GM19043 (cell line): ENCODE data around the gene CLMN.
"Not testable (repeated sequence)": the region's sequence is repeated elsewhere in the genome, so short reads cannot be mapped to it uniquely, and the experiment has no call there.

Source experiments
- ATAC-seq: cut with Tn5 transposase; IDR thresholded peaks from one replicate; pipeline ENCODE4 v1.9.1; 2021; ENCODE audit warnings: low read depth; ENCODE audit not compliant: unreplicated experiment

CLMN gene

DNA sequence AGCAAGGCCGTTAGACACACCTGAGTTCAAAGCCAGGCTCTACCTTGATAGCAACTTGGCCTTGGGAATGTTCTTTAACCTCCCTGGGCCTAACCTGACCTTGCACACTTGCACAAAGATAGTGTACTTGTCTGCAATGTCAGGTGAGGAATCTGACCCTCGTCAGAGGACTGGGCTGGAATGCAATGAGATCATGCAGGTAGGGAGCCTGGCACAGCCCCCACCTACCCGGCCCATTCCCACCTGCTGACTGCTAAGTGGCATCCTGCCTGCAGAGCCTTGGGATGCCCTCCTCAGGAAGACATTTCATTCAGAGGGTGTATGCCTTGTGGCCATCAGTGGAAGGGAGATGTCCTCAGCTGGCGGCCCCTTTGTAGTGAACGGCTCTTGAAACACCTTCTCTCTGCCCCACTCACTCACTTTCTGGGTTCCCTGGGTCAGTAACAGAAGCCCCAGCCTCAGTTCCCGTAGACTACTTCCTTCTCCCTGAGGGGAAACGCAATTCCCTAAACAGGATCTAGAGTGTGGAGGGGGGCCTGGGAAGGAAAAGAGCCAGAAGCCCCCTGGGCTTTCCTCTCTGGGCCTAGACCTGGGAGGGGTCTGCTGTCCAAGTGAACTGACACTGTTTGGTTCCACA lies 94.3 kb downstream of the CLMN start:
- ATAC-seq, result no peak

DNA sequence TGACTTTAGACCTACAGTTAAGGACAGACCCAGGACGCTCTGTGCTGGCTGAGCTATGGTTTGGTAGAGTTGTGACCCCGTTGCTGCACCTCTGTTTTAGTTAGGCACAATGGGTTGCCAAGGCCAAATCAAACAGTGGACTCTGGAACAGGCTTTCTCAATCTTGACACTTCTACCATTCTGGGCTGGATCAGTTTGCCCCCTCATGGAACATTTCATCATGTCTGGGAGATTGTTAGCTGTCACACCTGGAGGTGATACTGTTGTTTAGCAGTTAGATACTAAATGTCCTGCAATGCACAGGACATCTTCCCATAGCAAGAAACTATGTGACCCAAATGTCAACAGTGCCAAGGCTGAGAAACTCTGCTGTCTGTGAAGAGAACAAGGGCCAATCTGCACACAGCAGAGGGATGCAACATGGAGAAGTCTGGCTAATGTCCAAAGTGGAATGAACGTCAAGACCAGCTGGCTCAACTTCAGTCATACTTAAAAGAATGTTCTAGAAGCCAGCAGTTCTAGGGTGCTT lies 96.8 kb downstream of the CLMN start:
- ATAC-seq, result no peak

DNA sequence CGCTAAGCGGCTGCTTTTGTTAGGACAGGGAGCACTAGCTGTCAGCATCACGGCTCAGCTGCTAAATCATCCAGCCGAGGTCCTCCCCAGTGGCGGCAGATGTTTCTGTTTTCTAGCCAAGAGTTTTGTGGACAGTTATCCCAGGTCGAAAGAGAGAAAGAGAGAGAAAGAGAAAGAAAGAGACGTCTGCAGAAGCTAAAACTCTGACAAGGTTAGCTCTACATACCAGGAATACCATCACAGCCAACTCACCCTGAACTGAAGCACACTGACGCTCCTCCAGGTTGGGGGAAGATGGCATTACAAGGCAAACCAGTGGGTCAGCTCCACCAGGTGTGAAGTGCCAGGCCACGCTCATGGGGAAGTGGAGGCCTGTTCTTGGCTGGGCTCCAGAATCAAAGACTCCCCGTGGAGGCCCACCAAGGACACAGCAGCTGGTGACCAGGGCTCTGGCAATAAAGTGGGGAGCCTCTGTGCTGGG lies 97.5 kb downstream of the CLMN start:
- no peak for ATAC-seq

DNA sequence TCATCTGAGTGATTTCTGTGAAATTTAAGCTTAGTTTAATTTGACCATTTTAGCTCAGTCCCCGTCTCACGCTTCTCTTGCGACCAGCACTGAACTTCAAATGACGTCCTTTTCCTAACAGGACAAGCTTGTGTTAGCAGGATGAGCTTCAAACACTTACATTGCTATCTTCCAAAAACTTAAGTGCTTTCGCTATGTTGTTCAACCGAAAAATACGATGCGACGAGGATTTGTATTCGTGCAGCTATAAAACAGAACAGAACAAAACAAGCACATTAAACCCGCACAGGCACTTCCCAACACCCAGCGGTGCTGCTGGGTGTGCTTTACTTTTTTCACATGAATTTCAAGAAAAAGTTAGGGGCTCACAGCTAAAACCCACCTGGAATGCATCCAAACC lies 98.2 kb downstream of the CLMN start:
- no peak for ATAC-seq

DNA sequence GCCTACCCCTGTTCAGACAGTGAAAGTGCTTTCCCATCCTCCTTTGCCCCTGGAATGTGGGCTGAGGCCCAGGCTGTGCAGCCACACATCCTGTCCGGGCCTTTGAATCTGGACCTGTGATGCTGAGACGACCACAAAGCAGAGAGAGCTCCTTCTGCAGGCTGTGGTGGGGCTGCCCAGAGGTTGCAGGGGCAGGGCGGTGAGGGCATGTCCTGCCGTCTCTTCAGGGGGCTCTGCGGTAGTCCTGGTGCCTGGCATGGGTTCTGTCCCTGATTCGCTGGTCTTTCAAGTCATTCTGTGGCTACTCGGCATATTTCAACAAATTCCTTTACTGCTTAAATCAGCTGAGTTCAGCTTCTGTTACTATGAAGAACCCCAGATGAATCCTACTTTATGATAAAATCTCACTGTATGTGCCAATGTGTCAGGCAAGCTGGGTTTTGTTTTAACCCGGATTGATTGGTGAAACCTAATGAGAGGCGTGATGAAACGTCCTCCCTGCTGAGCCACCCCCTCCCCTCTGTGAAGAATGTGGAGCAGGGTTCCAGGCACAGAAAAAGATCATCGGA lies 99.0 kb downstream of the CLMN start:
- no peak for ATAC-seq

DNA sequence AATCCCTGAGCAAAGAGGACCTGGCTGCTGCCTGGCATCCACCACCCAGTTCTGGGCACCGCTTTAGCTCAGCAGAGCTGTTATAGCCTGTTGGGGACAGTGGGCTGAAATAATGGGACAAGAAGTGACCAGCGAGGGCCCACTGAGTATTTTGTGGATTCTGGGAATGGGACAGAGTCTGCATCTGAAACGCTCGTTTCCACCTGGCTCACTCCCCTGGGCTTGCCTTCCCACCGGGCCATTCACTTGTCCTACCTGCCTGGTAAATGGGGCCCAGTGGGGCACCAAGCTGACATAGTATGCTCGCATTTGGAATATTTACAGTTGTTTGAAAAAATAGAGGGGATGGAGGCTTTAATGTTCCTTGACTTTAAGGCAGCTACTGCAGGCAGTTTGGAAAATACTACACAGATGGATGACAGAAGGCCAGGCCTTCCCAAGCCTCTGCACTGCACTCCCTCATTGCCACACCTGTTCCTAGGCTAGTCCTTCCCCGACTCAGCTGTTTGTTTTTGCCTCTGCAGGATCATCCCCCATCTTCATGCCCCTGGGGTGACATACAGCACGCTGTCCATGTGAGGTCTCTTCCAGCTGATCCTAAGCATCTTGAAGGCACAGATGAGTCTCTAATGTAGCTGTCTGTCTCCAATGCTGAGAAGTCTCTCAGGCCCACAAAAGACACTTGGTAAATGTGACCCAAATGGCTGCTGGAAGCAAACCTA lies 101.1 kb downstream of the CLMN start:
- ATAC-seq, result no peak

DNA sequence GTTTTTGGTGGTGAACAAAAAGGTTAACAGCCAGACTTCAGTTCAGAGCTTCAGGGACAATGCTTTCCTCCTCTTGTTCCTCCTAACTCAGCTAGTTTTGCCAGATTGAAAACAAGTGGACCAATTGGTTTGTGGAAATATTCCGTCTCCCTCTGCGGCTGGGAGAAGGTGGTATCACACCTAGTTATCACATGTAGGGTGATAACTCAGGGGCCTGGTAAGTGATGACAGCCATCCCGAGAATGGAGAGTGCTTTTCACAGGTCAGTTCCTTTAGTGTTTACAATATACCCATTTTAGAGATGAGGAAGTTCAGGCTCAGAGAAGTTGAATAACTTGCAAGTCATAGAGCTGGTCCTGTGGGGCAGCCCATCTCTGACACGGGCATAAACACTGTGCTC lies 101.7 kb downstream of the CLMN start:
- ATAC-seq, result no peak

DNA sequence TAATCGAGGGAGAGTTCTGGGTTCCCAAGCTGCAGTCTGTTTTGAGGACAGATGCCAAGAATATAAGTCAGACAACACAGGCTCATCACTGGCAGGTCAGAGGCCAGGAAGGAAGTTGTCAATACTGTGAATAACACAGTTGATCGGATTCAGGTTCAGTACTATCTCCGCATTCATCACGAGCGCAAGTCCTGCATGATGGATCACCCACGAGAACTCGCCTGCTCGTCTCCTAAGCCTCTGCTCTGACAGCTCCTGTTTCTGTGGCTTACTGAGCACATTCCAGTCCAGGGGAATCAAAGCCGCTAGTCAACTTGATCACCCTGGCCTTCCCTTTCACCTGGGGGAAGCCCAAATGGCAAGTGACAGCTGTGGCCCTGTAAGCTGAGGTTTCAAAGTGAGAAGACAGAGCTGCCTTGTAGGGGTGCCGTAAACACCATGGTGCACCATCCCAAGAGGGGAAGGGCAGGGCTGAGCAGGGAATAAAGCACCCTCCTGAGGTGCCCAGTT lies 102.3 kb downstream of the CLMN start:
- no peak for ATAC-seq

DNA sequence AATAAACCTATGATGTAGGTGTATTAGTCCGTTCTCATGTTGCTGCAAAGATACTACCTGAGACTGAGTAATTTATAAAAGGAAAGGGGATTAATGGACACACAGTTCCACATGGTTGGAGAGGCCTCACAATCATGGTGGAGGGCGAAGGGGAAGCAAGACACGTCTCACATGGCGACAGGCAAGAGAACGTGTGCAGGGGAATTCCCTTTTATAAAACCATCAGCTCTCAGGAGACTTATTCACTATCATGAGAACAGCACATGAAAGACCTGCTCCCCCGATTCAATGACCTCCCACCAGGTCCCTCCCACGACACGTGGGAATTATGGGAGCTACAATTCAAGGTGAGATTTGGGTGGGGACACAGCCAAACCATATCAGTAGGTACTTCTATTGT lies 103.7 kb downstream of the CLMN start:
- ATAC-seq, result no peak

DNA sequence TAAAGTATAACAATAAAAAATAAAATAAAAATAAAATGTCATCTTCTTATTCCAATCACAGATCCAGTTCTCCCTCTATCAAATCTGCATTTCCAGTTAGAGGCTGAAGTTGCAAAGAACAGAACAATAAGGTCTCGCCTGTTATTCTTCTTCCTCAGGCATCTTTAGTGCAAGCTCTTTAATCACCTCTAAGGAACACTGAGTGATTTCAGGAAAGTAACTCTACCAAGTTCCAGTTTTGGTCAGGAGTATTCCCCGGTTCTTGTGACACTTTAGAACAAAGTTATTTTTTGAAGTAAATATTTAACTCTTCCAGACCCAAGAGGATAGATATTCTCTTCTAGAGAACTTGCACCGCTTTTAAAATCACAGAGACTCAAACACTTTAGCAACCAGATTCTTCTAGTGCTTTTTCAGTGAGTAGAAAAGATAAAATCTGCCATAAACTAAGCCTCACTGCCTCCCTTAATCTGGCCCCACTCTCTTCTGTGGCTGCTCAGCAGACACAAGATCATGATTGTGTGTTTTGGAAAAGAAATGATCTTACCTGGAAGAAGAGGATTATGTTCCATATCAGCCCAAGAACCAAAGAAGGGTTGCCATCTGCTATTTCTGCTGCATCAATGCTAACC lies 104.5 kb downstream of the CLMN start:
- ATAC-seq, result no peak

DNA sequence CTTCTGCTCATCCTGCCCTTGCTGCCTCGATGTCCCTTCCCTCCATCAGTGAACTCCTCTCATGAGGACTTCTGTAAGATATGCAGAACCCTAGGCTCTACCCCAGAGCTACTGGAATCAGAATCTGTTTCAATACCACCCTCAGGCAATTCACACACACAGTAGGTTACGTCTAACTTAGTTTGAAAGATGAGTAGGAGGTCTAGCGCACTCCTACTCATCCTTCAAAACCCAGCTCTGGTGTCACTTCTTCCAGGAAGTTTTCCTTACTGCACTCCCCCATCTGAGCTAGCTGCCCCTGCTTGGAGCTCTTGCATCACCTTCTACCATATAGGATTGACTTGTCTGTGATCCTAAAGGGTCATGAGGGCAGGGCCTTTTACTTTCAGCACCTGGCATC lies 105.9 kb downstream of the CLMN start:
- no peak for ATAC-seq

DNA sequence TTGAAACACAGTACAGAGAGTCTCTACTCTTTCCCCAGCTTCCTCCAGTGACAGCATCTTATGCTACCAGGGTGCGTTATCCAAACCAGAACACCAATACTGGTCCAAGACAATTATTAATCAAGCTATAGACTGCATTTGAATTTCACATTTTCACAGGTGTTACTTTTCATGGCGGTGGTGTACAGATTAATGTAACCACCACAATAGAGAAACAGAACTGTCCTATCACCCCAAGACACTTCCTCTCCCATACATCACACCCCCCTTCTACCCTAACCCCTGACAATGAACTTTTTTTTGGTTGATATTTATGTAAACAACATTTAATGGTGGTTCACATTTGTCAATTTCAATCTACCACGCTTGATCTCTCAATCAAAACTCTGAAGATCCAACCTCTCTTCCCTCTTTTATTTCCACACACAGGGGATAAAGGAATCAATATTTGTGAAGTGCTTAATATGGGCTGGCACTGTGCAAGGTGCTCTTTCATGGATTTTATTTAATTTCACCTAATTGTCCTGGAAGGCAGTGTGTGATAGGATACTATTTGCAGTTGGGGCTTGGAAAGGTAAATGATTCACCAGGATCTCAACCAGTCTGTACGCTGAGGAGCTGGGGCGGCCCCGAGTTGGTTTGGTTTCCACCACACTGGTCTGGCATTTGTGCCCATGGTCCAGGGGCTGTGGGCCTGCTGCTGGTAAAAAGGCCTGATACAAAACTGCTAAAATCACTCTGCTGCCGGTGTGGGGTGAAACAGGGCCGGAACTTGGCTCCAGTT lies 107.8 kb downstream of the CLMN start:
- peak; percentile 59 for ATAC-seq

DNA sequence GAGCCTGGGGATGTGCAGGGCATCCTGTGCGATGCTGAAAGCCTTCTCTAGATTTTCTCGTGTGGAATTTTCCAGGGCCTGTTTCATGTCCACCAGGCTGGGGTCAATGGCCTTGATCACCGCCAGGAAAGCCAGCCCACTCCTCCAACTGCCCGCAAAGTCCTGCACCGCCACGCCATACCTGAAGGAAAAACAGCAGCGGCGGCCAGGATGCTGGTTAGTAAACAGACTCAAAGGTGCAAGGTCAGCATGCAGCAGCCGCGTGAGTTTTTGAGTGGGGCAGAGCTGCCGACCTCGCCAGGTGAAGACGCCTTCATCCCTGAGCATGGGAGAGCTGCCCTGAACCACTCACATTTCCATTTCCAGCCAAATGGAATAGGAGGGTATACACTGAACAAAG lies 109.0 kb downstream of the CLMN start:
- no peak for ATAC-seq

DNA sequence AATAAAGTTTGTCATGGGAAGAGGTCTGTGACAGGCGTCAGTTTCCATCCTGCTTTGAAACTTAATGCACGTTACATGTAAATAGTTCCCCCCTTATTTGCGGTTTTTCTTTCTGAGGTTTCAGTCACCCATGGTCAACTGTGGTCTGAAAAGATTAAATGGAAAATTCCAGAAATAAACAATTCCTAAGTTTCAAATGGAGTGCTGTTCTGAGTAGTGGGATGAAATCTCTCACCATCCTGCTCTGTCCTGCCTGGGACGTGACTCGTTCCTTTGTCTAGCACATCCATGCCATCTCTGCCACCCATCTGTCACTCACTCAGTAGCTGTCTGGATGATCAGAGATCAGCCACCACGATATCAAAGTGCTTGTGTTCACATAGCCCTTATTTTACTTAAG lies 111.1 kb downstream of the CLMN start:
- ATAC-seq, result no peak

DNA sequence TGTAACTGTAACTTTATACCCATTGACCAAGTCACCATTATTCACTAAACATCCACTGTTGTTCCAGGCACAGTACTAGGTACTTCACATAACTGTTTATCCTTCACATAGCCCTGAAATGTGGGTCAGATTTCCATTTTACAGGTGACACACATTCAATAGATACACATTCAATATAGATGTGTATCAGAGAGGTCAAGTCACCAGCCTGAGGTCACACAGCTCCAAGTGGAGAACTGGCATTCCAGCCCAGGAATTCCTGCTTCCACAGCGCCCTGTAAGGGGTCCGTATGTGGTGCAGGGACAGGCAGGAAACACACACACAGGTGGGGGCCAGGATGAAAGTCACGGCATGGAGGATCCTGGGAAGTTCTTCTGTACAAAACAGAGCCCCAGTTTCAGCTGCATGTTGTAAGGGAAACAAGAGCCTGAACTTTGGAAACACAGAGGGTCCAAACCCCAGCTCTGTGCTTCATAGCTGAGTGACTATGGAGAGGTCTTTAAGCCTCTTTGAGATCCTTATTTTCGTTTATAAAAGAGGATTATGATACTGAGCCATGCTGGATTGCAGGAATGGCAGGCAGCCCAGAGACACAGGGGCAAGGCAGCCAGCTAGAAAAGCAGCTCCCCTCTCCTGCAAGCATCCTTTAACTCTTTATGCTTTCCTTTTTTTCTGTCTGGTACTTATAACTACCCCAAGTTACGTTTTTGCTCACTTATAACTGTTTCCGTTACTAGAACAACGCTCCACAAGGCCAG lies 112.1 kb downstream of the CLMN start:
- no peak for ATAC-seq

DNA sequence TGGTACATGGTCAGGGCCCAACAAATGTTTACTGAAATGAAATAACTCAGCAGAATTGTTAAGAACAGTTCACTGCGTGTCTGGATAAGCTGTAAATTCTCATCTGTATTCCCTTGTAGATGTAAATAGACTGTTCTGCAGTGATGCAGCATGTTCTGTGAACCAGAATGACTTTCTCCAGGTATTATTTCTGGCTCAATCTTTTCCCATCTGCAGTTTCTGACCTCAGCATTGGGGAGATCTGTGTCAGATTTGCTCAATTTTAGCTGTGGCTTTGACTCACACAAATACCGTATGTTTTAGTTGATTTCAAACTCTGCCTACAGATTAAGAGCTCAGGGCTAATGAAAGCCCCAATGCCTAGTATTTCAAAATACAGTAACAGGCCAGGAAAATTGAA lies 113.2 kb downstream of the CLMN start:
- ATAC-seq, result no peak

DNA sequence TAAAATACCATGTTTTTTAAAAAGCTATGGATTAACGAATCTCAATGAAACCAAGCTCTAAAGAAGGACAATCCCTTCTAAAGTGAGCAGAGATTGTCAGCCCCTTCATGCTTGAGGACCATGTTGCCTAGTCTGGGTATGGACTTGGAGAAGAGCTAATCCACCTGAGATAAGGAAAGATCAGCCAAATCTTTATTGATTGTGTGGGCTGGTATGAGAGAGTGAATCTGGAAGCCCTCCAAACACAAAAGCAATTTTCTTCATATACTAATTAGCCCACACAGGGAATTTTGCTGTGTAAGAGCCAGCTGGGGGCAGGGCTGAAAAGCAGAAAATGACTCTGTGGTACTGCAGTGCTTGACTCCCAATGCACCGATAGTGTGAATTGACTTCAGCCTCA lies 115.0 kb downstream of the CLMN start:
- ATAC-seq, result no peak

DNA sequence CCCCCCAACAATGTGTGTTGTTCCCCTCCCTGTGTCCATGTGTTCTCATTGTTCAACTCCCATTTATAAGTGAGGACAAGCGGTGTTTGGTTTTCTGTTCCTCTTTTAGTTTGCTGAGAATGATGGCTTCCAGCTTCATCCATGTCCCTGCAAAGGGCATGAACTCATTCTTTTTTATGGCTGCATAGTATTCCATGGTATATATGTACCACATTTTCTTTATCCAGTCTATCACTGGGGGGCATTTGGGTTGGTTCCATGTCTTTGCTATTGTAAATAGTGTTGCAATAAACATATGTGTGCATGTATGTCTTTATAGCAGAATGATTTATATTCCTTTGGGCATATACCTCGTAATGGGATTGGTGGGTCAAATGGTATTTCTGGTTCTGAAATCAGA lies 118.0 kb downstream of the CLMN start:
- ATAC-seq, result not testable (repeated sequence)

DNA sequence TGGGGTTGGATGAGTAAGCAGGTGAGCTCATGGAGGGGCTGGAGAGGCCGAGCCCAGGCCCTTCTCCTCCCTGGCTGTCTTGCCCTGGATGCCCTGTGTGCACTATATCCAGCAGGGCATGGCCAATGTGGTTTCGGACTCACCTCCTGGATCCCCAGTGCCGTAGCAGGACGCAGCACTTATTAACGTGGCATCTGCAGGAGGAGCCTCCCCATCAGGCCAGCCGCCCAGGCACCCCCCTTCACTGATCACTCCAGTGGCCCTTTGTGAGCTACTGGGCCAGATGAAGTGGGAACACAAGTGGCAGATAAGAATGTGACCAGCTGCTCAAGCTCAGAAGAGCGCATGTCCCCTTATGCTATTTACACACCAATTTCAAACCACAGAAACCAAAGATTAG lies 119.3 kb downstream of the CLMN start:
- no peak for ATAC-seq
